HG03108 (cell line): Measurements from ENCODE around the gene TOB2.

Experiments
- ATAC-seq: cut with Tn5 transposase; IDR thresholded peaks from one replicate; pipeline ENCODE4 v1.9.1; 2021; ENCODE audit warnings: moderate library complexity; ENCODE audit not compliant: unreplicated experiment

TOB2 gene

GRCh38 chr22:41446639-41447434 lies at the start of gene TOB2:
Gene TOB2, minus strand, starts transcription at chr22:41446801. Its CDS starts 9,456 bp downstream, at chr22:41437345.
- peak; percentile 49 for ATAC-seq

GRCh38 chr22:41491374-41492100 lies 44.9 kb upstream of the TOB2 start:
- no peak for ATAC-seq

GRCh38 chr22:41488596-41489385 lies 42.2 kb upstream of the TOB2 start:
- ATAC-seq, result no peak

GRCh38 chr22:41488076-41488475 lies 41.5 kb upstream of the TOB2 start:
- no peak for ATAC-seq

DNA sequence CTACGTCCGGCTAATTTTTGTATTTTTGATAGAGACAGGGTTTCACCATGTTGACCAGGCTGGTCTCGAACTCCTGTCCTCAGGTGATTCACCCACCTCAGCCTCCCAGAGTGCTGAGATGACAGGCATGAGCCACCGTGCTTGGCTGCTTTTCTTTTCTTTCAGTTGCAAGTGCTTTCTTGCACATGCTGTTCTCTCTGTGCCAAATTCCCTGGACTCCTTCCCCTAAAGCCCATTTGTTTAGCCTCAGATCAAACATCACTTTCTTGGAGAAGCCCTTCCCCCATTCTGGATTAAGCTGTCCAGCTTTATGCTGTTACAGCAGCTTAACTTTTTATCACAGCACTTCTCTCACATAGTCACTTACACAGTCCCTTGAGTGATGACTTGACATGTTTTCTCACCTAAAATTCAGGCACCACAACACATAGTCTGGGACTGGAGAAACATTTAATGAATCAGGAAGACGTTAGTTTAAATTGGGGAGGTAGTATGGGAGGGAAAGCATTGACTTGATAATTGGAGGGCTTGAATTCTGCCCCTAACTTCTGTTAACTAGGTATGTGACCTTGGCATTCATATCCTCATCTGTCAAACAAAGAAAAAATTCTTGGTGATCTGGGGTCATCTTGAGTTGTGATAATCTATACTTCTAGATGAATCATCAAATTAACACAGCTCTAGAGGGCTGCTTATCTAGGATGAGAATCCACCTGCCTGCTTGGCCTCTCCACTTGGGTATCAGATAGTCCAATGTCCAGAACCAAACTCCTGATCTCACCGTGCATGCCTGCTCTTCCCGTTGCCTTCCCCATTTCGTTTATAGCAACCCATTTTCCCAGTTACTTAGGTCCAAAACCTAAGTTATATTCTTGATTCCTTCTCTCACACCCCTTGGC lies 40.7 kb upstream of the TOB2 start:
- ATAC-seq, result no peak

DNA sequence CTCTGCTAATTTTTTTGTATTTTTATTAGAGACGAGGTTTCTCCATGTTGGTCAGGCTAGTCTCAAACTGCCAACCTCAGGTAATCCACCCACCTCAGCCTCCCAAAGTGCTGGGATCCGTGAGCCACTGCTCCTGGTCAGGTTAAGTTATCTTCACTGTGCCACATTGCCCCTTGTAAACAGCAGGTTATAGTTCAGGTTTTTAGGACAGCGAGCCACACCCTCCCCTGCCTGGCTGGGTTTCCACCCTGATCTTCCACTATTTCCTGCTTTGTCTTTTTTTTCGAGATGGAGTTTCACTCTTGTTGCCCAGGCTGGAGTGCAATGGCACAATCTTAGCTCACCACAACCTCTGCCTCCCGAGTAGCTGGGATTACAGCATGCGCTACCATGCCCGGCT lies 38.4 kb upstream of the TOB2 start:
- ATAC-seq, result no peak

DNA sequence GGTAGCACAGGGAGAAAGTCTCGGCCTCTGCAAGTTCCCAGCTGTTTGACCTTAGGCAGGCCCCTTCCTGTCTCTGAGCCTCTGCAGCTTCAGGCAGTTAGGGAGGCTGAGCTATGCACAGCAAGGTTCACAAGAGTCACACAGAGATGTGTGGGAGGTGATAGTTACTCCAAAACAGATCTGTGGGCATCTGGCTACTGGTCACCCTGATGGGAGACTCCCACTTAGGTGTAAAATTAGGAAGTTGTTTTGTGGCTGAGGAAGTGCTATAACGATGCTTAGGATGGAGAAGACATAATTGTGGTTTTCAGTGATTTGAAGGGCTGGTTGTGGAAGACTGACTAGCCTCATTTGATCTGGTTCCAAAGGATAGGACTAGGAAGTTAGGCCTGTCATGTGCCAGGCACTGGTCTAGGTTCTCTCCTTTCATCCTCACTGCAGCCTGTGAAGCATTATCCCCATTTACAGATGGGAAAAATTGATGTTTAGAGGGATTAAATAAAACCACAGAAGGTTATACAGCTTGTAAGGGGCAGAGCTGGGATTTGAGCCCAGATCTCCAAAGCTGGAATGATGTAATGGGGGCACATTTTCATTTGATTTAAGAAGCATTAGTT lies 35.8 kb upstream of the TOB2 start:
- ATAC-seq, result no peak

- no peak for ATAC-seq
These were observed 35.3 kb upstream of the TOB2 start for GRCh38 chr22:41481925-41482318.

- no peak for ATAC-seq
These were observed 34.7 kb upstream of the TOB2 start for GRCh38 chr22:41481131-41481830.

GRCh38 chr22:41480397-41480735 lies 33.8 kb upstream of the TOB2 start:
- no peak for ATAC-seq

GRCh38 chr22:41479671-41480396 lies 33.2 kb upstream of the TOB2 start:
- ATAC-seq, result no peak

DNA sequence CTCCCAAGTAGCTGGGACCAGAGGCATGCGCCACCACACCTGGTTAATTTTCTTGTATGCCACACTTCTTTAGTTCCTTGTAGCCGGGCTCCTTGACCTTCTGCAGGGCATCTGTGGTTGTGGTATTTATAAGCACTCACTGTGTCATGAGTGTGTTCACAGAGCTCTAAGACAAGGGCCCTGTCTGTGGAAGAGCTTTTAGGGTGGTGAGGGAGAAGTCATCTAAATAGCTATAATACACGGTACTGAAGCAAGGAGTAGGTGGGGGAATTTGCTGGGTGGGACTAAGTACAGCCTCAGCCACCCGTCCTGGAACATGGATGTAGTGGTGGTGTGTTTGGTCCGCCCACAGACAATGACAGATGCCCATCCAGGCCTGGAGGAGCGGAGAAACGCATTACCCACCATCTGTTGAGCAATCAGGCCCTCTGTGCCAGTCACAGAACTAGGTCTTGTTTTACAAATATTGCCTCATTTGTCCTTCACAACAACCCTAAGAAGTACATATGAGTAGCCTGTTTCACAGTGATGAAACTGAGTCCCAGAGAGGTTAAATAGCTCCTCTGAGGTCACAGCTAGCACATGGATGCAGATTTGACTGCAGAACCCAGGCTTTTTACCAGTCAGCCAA lies 32.4 kb upstream of the TOB2 start:
- no peak for ATAC-seq

GRCh38 chr22:41478473-41478872 lies 31.9 kb upstream of the TOB2 start:
- no peak for ATAC-seq

GRCh38 chr22:41474872-41475451 lies 28.4 kb upstream of the TOB2 start:
- no peak for ATAC-seq

- ATAC-seq, result no peak
These were observed 25.0 kb upstream of the TOB2 start for GRCh38 chr22:41471568-41471967.

- ATAC-seq, result no peak
These were observed 24.3 kb upstream of the TOB2 start for GRCh38 chr22:41470886-41471285.

- no peak for ATAC-seq
These were observed 22.7 kb upstream of the TOB2 start for GRCh38 chr22:41469218-41469851.
